Caco-2 (cell line): ENCODE results near the gene BTBD9. TPM values are rescaled to one million over a fixed set of nuclear protein-coding genes. Genes with fewer than 3 reads are reported as not detected.

Experiments used
- BruUV-seq: library from RNA; stranded (reverse); fragments of 400-500 nt; replicated peaks from 2 replicates; lab custom pipeline; 2021; lab: Mats Ljungman, UMichigan
- CTCF ChIA-PET: fragments of 300-600 bp; sonication (Branson Sonifier 250); formaldehyde crosslinking; loops from one replicate; lab custom pipeline; 2022; ENCODE audit warnings: antibody characterized with exemption; lab: Charles Lee
- POLR2A ChIA-PET: fragments of 300-600 bp; sonication (Branson Sonifier 250); formaldehyde crosslinking; loops from one replicate; lab custom pipeline; 2022; ENCODE audit warnings: antibody characterized with exemption; lab: Charles Lee
- DNase-seq, 2 experiments: peaks; one replicate each; pipeline versions ENCODE4 v3.0.0 to v3.0.0-alpha.2; 2020 to 2022
- H3K27me3 ChIP-seq: replicated peaks from 2 replicates; pipeline ENCODE4 v1.6.0; 2011; ENCODE audit warnings: low read length; ENCODE audit not compliant: control insufficient read depth, insufficient read depth
- H3K36me3 ChIP-seq: 2 replicates; pipeline ENCODE4 v1.5.1; 2011; ENCODE audit warnings: low read length; ENCODE audit not compliant: control insufficient read depth, insufficient read depth
- H3K4me1 ChIP-seq: fragments of 250-450 bp; sonication (Bioruptor Pico); 2 replicates; pipeline ENCODE4 v1.5.1; 2020; ENCODE audit warnings: mild to moderate bottlenecking
- H3K4me3 ChIP-seq: 2 replicates; pipeline ENCODE4 v1.5.1; 2011; ENCODE audit warnings: low read depth, mild to moderate bottlenecking, control low read depth, low read length
- H3K9me3 ChIP-seq: fragments of 250-450 bp; sonication (Bioruptor Pico); 2 replicates; pipeline ENCODE4 v1.5.1; 2020; ENCODE audit warnings: mild to moderate bottlenecking, moderate library complexity
- H3K27ac Mint-ChIP-seq: one replicate; pipeline ENCODE4 v1.8.0; 2022; ENCODE audit warnings: mixed read lengths; ENCODE audit not compliant: unreplicated experiment
- H3K27me3 Mint-ChIP-seq: one replicate; pipeline ENCODE4 v1.8.0; 2022; ENCODE audit warnings: mixed read lengths; ENCODE audit not compliant: insufficient read depth, unreplicated experiment
- H3K36me3 Mint-ChIP-seq: one replicate; pipeline ENCODE4 v1.8.0; 2022; ENCODE audit warnings: mild to moderate bottlenecking, mixed read lengths; ENCODE audit not compliant: insufficient read depth, unreplicated experiment
- H3K4me1 Mint-ChIP-seq: one replicate; pipeline ENCODE4 v1.8.0; 2022; ENCODE audit warnings: low read depth, mixed read lengths; ENCODE audit not compliant: unreplicated experiment
- H3K4me3 Mint-ChIP-seq: one replicate; pipeline ENCODE4 v1.8.0; 2022; ENCODE audit warnings: mild to moderate bottlenecking, moderate library complexity, mixed read lengths; ENCODE audit not compliant: unreplicated experiment
- H3K9me3 Mint-ChIP-seq: one replicate; pipeline ENCODE4 v1.8.0; 2022; ENCODE audit warnings: mixed read lengths; ENCODE audit not compliant: unreplicated experiment
- intact Hi-C: fragments of 100-400 bp; cut with micrococcal nuclease; formaldehyde crosslinking; loops from one replicate; pipeline ENCODE4 v1.10.0; 2022; ENCODE audit not compliant: unreplicated experiment
- total RNA-seq: library from RNA; stranded (reverse); gene quantifications from 2 replicates; pipeline ENCODE4 v1.2.3, GENCODE V29; 2022
- TF ChIP-seq, protein P1 (sequence below), 2 experiments: fragments of 200-600 bp in 1 of 2; IDR thresholded peaks; 1 replicate in 1 of 2; 2 replicates in 1 of 2; pipeline versions ENCODE4 v1.5.1 to v1.8.0; 2011 to 2022; ENCODE audit warnings: antibody characterized with exemption in 1 of 2, control low read depth in 1 of 2, inconsistent platforms in 1 of 2, low read depth in 1 of 2, low read length in 1 of 2, mild to moderate bottlenecking in 1 of 2, moderate library complexity in 1 of 2; ENCODE audit not compliant: insufficient read depth in 1 of 2, severe bottlenecking in 1 of 2, unreplicated experiment in 1 of 2

BTBD9 gene
- total RNA-seq, 1 experiment from 2014 or later: 19.6 TPM

DNA sequence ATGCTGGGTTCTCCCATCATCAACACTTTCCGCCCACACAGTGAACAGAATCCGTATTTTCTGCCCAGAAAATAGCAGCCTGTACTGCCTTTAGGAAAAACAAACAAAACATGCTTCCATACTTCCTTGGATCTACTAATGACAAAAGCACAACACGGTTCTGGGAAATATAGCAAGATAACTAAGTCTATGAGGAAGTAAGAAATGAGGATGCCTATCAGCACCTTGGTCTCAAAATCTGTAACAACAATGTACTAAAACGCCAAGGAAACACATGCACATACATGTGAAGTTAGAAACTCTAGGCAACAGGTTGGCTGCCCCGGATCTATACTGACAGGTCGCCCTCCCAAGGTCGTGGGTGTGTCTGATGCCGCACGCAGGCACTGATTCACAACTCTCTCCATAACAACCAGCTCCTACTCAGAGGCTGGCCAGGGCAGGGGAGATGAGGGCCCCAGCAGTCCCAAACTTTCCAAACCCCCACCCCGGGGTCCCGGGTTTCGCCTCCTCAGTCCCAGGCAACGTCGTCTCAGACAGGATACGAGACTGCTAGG, 710 bp downstream of the BTBD9 start:
- Histone ChIP-seq H3K36me3 (no peaks in the 10 kb centered on the region), H3K27me3 (no peaks in the 10 kb centered on the region), H3K9me3 (no peaks in the 10 kb centered on the region), H3K4me1 (peaks cover 23% of the 10 kb centered on the region), H3K4me3 (peak overlapping the region; percentile 88)
- DNase-seq: peak; percentile 37 to 60
- Mint-ChIP-seq H3K4me3 (peak overlapping the region; percentile 83), H3K27ac (peak overlapping the region; percentile 85), H3K9me3 (no peaks in the 10 kb centered on the region), H3K36me3 (peaks cover 8% of the 10 kb centered on the region), H3K4me1 (peaks cover 37% of the 10 kb centered on the region), H3K27me3 (no peaks in the 10 kb centered on the region)
- TF ChIP-seq, protein P1, sequence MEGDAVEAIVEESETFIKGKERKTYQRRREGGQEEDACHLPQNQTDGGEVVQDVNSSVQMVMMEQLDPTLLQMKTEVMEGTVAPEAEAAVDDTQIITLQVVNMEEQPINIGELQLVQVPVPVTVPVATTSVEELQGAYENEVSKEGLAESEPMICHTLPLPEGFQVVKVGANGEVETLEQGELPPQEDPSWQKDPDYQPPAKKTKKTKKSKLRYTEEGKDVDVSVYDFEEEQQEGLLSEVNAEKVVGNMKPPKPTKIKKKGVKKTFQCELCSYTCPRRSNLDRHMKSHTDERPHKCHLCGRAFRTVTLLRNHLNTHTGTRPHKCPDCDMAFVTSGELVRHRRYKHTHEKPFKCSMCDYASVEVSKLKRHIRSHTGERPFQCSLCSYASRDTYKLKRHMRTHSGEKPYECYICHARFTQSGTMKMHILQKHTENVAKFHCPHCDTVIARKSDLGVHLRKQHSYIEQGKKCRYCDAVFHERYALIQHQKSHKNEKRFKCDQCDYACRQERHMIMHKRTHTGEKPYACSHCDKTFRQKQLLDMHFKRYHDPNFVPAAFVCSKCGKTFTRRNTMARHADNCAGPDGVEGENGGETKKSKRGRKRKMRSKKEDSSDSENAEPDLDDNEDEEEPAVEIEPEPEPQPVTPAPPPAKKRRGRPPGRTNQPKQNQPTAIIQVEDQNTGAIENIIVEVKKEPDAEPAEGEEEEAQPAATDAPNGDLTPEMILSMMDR (IDR thresholded peaks at IDR 0.05; ENCODE audit: insufficient read depth in 1 of 2, low read depth in 1 of 2, low read length in 1 of 2, severe bottlenecking in 1 of 2, unreplicated experiment in 1 of 2): no peak
- POLR2A ChIA-PET: interaction anchor here (0.6 kb wide), 6 partner anchors 35 to 1127 kb away, joined by 3 to 6 read pairs (median 4); no protein-coding TSS in a partner anchor
- CTCF ChIA-PET: interaction anchor here (0.6 to 0.9 kb wide), 7 partner anchors 12 to 757 kb away, joined by 3 to 5 read pairs (median 4); no protein-coding TSS in a partner anchor
- TSS peak; percentile 54 for BruUV-seq
- intact Hi-C loops: loop anchor here (2.0 kb wide), 1 partner anchor 26 kb away; no protein-coding TSS in a partner anchor

DNA sequence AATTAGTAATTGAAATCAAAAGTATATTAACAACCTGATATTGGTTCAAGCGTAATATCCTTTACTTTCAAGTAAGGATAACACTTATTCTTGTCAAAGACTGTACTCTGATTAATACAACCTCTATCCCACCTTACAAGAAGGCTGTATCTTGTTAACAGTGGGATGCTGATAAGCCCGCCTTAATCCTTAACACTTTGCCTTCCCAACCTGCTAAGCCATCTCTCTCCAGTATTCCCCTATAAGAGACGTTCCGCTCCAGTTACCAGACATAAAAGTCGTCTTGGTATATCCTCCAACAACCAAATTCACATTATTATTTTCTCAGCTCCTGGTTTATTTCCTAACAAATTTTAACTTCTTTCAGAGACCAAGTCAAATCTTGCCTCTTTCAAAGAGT, 2.0 kb downstream of the BTBD9 start:
- Histone ChIP-seq H3K4me3 (no peak overlapping the region), H3K27me3 (no peaks in the 10 kb centered on the region), H3K36me3 (no peaks in the 10 kb centered on the region), H3K9me3 (no peaks in the 10 kb centered on the region), H3K4me1 (peaks cover 23% of the 10 kb centered on the region)
- BruUV-seq: no TSS peak
- TF ChIP-seq, protein P1 (IDR thresholded peaks at IDR 0.05; ENCODE audit: insufficient read depth in 1 of 2, low read depth in 1 of 2, low read length in 1 of 2, severe bottlenecking in 1 of 2, unreplicated experiment in 1 of 2): no peak
- H3K4me1 Mint-ChIP-seq: peaks cover 37% of the 10 kb centered on the region
- intact Hi-C loops: loop anchor here (2.0 kb wide), 1 partner anchor 25 kb away; no protein-coding TSS in a partner anchor
- no peaks in the 10 kb centered on the region for H3K9me3 Mint-ChIP-seq
- no peaks in the 10 kb centered on the region for H3K27me3 Mint-ChIP-seq
- POLR2A ChIA-PET: no interaction called here
- peaks cover 8% of the 10 kb centered on the region for H3K36me3 Mint-ChIP-seq
- CTCF ChIA-PET: no interaction called here
- peak overlapping the region; percentile 83 for H3K4me3 Mint-ChIP-seq
- no peak for DNase-seq
- H3K27ac Mint-ChIP-seq: no peak overlapping the region

DNA sequence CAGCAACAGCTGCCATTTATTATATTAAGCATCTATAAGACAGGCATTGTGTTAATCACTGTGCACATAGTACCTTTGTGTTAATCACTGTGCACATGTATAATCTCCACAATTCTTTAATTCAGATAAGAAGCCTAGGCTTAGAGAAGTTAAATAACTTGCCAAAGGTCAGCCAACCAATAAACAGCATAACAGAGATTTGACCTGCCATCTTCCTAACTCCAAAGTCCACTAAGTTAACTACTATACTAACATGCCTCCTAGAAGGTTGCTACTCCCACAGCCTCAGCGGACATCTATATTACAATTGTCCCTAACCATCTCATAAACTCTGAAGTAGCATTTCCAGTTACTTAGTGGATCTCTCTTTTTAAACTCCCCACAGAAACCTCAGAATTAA, 3.7 kb downstream of the BTBD9 start:
- peaks cover 23% of the 10 kb centered on the region for H3K4me1 ChIP-seq
- H3K4me3 Mint-ChIP-seq: no peak overlapping the region
- H3K9me3 ChIP-seq: no peaks in the 10 kb centered on the region
- DNase-seq: no peak
- H3K27me3 Mint-ChIP-seq: no peaks in the 10 kb centered on the region
- BruUV-seq: no TSS peak
- intact Hi-C loops: no loop called here
- H3K27me3 ChIP-seq: no peaks in the 10 kb centered on the region
- H3K4me1 Mint-ChIP-seq: peaks cover 36% of the 10 kb centered on the region
- H3K9me3 Mint-ChIP-seq: no peaks in the 10 kb centered on the region
- TF ChIP-seq, protein P1 (IDR thresholded peaks at IDR 0.05; ENCODE audit: insufficient read depth in 1 of 2, low read depth in 1 of 2, low read length in 1 of 2, severe bottlenecking in 1 of 2, unreplicated experiment in 1 of 2): no peak
- no peaks in the 10 kb centered on the region for H3K36me3 ChIP-seq
- CTCF ChIA-PET: no interaction called here
- POLR2A ChIA-PET: no interaction called here
- peak overlapping the region; percentile 1 for H3K27ac Mint-ChIP-seq
- H3K36me3 Mint-ChIP-seq: peaks cover 8% of the 10 kb centered on the region
- no peak overlapping the region for H3K4me3 ChIP-seq
